Measurements from ENCODE around the gene ACOT8. TPM values are rescaled to one million over a fixed set of nuclear protein-coding genes. Genes with fewer than 3 reads are reported as not detected.
A peak's percentile ranks its signal among the peaks of the same experiment; 100 is the strongest.
"Not testable (repeated sequence)": the region's sequence is repeated elsewhere in the genome, so short reads cannot be mapped to it uniquely, and the experiment has no call there.

The ACOT8 gene
- total RNA-seq, 1 donor from 2014 or later = 21.0 TPM

GRCh38 chr20:45852326-45852725, 4.9 kb downstream of the ACOT8 start:
- no peak for DNase-seq (ENCODE audit: low spot score)

DNA sequence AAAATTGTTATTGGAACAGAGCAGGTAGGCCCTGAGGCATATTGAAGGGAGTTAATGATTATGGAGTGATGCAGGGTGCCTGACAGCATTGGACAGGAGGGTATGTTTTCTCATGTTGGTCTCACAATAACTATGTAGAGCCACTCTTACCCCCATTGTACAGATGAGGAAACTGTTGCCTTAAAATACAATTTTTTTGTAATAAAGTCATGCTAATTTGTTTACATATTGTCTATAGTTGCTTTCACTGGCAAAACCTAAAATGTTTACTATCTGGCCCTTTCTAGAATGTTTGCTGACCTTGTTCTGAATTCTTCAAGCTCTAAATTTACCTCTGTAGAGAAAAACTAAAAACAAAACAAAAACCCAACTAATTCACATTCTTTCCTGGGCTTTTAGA, 5.7 kb downstream of the ACOT8 start:
- DNase-seq (ENCODE audit: low spot score) = no peak

DNA sequence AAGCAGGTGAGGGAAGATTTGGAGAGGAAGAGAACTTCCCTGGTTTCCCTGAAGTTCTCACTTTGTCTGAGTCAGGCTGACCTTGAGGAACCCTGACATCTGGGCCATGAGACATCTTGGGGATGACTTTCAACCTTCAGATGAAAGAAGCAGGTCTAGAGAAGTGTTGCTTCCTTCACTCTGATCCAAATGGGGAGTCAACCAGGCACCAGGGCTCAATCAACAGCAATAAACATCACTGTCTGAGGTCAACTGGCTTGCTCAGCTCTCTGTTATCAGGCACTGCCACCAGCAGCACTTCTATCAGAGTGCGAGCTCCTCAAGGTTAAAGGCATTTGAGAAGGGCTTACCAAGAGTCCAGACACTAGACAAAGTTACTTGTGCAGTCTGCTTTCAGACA, 6.3 kb downstream of the ACOT8 start:
- no peak for DNase-seq (ENCODE audit: low spot score)

- no peak for DNase-seq (ENCODE audit: low spot score)
Observed at GRCh38 chr20:45850238-45850637, 7.0 kb downstream of the ACOT8 start.

- no peak for DNase-seq (ENCODE audit: low spot score)
Observed at GRCh38 chr20:45848969-45849582, 8.1 kb downstream of the ACOT8 start.

DNA sequence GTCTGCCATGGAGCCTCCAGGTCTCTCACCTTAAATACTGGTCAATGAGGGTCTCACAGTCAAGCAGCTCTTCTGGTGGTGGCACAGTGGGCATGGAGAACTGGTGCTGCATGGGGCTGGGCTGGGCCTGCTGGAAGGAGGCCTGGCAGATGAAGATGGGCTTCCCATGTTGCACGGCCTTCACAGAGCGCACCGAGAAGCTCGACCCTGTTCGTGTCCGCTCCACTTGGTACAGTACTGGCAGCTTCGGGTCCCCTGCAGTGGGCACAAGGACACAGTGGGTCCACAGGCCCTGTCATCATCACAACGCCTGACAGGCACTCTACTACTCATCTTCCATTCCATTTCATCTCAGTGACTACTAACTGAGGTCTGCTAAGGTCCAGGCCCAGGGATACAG, 8.8 kb downstream of the ACOT8 start:
- no peak for DNase-seq (ENCODE audit: low spot score)

DNA sequence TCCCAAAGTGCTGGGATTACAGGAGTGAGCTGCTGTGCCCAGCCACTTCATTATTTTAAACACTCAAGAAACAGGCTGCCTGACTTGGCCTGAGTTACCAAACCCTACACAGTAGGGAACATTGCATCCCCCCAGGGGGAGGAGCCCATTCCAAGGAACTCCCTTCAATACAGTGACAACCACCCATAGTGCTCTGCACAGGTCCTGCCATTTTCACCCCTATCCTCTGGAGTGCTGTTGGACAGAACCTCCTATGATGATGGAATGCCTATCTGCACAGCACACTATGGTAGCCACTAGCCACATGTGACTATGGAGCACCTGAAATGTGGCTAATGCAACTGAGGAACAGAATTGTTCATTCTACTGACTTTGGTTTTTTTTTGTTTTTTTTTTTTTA, 11.7 kb downstream of the ACOT8 start:
- DNase-seq (ENCODE audit: low spot score) = no peak

- DNase-seq (ENCODE audit: low spot score) = no peak
Observed at GRCh38 chr20:45843506-45843905, 13.7 kb downstream of the ACOT8 start.

DNA sequence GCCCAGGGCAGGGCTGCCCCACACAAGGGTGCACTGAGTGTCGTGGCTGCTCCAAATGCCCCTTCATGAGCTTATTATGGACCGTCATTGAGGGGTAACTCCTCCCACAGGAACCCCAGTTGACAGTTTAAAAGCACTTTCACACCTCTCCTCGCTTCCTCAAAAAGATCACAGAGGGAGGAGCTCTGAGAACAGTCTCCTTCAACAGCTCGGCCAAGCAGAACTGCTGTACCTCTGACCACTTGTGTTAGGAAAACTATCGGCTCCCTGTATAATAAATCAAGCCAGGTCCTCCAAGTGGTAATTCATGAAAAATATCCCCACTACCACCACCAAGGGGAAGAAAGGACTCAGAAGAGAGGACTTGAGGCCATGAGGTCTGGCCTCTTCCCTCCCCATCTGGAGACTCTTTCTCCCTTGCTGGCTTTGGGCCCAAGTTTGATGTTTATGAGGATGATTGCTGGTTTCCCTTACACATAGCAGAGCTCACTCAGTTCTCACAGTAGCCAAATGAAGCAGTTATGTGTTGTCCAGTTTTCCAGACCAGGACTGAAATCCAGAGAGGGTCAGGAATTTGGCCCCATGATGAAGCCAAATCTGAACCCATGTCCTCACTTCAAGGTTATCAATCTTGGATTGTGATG, 14.9 kb downstream of the ACOT8 start:
- no peak for DNase-seq (ENCODE audit: low spot score)

DNA sequence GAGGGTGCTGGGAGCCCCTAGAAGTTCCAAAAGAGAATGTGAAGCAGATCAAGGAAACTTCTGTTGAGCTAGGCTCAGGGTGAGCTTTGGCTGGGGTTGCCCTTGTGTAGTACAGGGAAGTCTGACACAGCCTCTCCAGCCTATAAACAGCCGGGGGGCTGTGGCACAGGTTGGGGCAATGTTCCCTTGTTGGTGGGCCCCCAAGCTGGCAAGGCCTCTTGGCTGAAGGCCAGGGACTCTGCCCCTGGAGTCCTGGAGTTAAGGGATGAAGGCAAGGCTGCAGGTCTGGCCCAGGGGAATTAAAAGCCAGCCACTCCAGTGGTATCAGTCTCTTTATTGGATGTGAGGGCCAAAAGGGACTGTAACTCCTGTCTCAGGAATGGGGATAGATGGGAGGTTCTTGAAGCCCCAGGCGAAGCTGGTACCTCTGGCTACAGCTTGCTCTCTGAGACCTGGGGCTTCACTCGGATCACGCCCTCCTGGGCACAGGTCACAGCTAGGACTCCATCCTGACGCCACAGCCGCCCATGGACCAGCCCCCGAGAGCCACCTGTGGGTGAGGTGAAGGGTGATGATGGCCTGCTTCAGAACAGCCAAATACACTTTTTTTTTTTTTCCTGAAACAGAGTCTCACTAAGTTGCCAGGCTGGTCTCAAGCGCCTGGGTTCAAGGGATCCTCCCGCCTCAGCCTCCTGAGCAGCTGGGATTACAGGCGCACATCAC, 15.6 kb downstream of the ACOT8 start:
- DNase-seq (ENCODE audit: low spot score) = no peak

GRCh38 chr20:45840700-45841198, 16.4 kb downstream of the ACOT8 start:
- DNase-seq (ENCODE audit: low spot score) = no peak

DNA sequence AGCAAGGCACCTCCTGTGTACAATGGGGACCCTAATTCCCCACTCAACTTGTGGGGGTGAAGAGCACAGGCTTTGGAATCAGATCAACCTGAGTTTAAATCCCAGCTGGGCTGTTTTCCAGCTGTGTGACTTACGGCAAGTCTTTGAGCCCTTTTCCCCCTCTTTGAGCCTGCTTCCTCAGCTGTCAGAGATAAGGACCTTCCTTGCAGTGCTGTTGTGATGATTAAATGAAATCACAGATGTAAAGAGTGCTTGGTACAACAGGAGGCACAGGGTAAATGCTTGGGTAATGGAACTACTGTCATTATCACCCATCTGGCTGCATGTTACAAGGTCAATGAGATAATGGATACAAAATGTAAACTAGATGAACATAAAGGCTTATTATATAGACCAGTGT, 20.4 kb downstream of the ACOT8 start:
- DNase-seq (ENCODE audit: low spot score) = no peak

- DNase-seq (ENCODE audit: low spot score) = no peak
Observed at GRCh38 chr20:45835825-45836224, 21.4 kb downstream of the ACOT8 start.

DNA sequence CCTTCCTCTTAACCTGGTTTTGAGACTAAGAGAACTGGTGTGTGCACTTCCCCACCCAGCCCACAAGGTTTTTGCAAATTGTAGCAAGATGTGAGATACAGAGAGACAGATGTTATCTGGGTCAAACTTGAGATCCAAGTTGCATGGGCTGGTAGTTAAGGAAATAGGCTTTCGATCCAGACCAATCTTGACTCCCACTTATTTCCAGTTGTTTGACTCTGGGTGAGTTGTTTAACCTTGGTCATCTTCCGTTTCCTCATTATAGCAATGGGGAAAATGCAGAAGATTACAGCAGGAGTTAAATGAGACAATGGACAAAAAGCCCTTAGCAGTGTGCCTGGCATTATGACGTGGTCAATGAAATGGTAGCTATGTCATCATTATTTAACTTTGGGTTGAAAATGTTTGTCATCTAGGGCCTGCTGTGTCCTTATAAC, 21.8 kb downstream of the ACOT8 start:
- no peak for DNase-seq (ENCODE audit: low spot score)

- no peak for DNase-seq (ENCODE audit: low spot score)
Observed at GRCh38 chr20:45834797-45835161, 22.4 kb downstream of the ACOT8 start.

DNA sequence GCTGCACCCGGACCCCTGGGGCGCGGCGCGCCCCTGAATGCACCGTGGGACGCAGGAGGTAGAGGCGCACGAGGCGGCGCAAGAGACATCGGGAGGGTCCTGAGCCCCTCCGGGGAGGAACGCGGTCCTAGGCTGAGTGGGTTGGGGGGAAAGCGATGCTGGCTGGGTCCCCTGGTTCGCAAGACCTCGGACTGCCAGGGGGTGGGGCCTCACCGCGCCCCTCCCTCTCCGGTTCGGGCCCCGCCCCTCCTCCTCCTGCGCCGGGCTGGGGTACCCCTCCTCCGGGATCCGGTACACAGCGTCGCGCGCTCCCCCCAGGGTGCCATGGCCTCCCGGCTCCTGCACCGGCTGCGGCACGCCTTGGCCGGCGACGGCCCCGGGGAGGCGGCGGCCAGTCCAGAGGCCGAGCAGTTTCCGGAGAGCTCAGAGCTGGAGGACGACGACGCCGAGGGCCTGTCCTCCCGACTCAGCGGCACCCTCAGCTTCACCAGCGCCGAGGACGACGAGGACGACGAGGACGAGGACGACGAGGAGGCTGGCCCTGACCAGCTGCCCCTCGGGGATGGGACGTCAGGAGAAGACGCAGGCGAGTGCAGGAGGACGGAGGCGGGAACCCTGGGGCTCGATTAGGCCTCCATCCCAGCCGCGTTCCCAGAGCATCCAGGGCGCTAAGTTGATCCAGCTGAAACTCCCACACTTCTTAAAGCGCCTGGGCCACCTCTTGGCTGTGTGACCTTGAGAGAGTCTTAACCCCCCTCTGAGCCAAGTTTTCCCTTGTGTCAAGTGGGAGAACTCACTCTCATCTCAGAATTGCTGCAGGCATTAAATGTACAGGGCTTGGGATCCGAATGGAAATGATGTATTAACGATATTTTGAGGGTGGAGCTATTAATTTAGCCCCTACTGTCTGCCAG, 23.1 kb downstream of the ACOT8 start:
- DNase-seq (ENCODE audit: low spot score) = peak; percentile 76

DNA sequence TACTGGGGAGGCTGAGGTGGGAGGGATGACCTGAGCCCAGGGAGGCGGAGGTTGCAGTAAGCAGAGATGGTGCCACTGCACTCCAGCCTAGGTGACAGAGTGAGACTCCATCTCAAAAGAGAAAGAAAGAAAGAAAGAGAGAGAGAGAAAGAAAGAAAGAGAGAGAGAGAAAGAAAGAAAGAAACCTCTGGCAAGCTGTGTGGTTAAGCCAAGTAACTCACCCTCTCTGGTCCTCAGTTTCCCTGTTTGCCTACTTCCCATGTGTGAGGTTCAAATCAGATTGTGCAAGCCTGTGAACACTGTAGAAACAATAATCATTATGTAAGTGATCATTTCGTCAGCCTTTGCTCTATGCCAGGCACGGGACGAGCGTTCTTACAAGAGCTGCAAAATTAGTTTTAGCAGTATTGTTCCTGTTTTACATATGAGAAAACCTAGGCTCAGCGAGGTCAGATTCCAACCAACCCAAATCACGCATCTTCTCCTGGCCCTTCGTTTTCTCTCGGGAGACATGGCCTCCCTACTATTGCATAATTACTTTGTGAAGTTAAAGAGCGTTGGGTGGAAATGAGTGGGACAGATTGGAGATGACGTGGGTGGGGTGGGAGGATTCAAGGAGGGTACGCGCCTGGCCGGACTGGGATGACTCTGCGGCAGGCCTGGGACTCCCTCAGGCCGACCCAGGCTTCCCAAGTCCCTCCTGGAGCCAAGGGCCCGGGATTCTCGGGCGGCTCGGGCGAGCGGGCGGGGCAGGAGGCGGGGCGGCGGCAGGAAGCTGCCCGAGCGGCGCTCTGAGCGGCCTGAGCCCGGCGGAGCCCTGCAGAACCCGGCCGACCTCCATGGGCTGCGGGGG, 23.9 kb downstream of the ACOT8 start, which contains the start of gene SNX21:
Gene SNX21 (plus strand): TSS at position 770 of the 853 bp plus-strand sequence. CDS start 121 bp downstream, outside the sequence.
- DNase-seq (ENCODE audit: low spot score) = peak; percentile 83

GRCh38 chr20:45832619-45833018, 24.6 kb downstream of the ACOT8 start:
- no peak for DNase-seq (ENCODE audit: low spot score)

DNA sequence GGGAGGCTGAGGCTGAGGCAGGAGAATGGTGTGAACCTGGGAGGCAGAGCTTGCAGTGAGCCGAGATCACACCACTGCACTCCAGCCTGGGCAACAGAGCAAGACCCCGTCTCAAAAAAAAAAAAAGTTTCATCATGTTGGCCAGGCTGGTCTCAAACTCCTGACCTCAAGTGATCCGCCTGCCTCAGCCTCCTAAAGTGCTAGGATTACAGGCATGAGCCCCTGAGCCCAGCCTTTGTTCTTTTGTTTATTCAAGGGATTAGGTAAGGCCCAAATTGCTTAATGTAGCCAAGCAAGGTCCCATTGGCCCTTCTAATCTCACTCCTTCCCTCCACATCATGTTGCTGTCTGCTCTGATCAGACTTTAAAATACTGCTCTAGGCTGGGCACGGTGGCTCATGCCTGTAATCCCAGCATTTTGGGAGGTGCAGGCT, 27.5 kb downstream of the ACOT8 start:
- DNase-seq (ENCODE audit: low spot score) = not testable (repeated sequence)

DNA sequence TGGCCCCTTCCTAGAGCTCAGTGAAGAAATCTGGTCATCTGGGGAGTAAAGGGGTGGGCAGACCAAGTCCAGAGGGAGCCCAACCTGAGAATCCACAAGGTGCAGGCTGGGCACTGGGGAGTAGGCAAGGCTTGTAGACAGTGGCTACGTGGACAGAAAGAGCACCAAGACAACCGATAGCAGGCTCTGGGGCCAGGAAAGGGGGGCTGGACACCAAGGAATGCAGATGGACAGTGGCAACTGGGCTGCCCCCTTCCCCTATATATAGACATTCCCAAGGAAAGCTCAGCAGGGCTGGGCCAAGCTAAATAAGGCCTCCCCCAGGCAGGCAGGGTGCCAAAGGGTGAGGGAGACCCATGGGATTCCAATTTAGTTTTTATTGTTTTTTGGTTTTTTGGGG, 28.6 kb downstream of the ACOT8 start:
- DNase-seq (ENCODE audit: low spot score) = no peak

DNA sequence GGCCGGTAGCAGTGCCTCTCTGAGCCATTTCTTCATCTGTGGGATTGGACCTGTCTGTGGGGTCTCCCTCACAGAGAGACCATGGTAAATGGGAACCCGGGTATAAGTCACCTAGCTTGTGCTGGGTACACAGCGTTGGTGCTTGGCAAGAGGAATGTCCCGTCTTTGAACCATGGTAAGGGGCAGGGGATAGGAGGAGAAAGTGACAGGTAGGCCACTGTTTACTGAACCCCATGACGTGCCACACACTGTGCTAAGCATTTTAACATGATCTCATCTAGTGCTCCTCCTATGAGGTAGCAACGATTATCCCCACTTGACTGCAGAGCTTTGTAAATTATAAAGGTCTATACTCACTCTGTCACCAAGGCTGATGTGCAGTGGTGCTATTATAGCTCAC, 29.5 kb downstream of the ACOT8 start:
- no peak for DNase-seq (ENCODE audit: low spot score)
